Suprapubic skin (tissue), 4 donors: ENCODE measurements around the gene ALDH7A1. TPM values are rescaled to one million over a fixed set of nuclear protein-coding genes. Genes with fewer than 3 reads are reported as not detected.
A peak's percentile ranks its signal among the peaks of the same experiment; 100 is the strongest.

Source experiments
- DNase-seq, 2 donors: peaks; one replicate each; pipeline ENCODE4 v3.0.0-alpha.2; 2019; ENCODE audit warnings: low spot score in 2 of 2
- H3K27ac ChIP-seq: fragments of 200-600 bp; sonication (generic); one replicate; pipeline ENCODE4 v1.5.1; 2019
- H3K27me3 ChIP-seq: fragments of 200-600 bp; sonication (generic); one replicate; pipeline ENCODE4 v1.5.1; 2019
- H3K36me3 ChIP-seq: fragments of 200-600 bp; sonication (generic); one replicate; pipeline ENCODE4 v1.5.1; 2019
- H3K4me1 ChIP-seq: fragments of 200-600 bp; sonication (generic); one replicate; pipeline ENCODE4 v1.5.1; 2019
- H3K4me3 ChIP-seq: fragments of 200-600 bp; sonication (generic); one replicate; pipeline ENCODE4 v1.5.1; 2019; ENCODE audit warnings: mild to moderate bottlenecking
- H3K9me3 ChIP-seq: fragments of 200-600 bp; sonication (generic); one replicate; pipeline ENCODE4 v1.5.1; 2019
- CTCF ChIP-seq, 2 donors: fragments of 200-600 bp in 1 of 2; fragments of 450-650 bp in 1 of 2; sonication (generic) in 1 of 2; IDR thresholded peaks; one replicate each; pipeline ENCODE4 v1.5.1; 2016 to 2019; ENCODE audit warnings: antibody characterized with exemption in 2 of 2, mild to moderate bottlenecking in 1 of 2, moderate library complexity in 1 of 2
- EP300 ChIP-seq: sonication (generic); formaldehyde crosslinking; IDR thresholded peaks from one replicate; pipeline ENCODE4 v1.6.1; 2017; ENCODE audit warnings: antibody characterized with exemption
- POLR2A ChIP-seq, 2 donors: fragments of 450-650 bp; IDR thresholded peaks; one replicate each; pipeline ENCODE4 v1.6.1; 2017; ENCODE audit warnings: antibody characterized with exemption in 2 of 2, mild to moderate bottlenecking in 2 of 2, moderate library complexity in 2 of 2
- POLR2AphosphoS5 ChIP-seq, 3 donors: sonication (generic); formaldehyde crosslinking; IDR thresholded peaks; one replicate each; pipeline ENCODE4 v1.6.1; 2017; ENCODE audit warnings: antibody characterized with exemption in 3 of 3
- WGBS: methylation state at CpG from one replicate; pipeline ENCODE4 v1.1.5; 2018; 5-methylcytosine and 5-hydroxymethylcytosine counted together
- total RNA-seq, 4 donors: library from RNA; depleted of rRNA; stranded (reverse); fragments of >200 nt; gene quantifications; one replicate each; pipeline ENCODE4 v1.1.0, GENCODE V29; 2016

The ALDH7A1 gene
- total RNA-seq, 4 donors from 2014 or later, result 28.5 to 71.2 (median 43.5) TPM

GRCh38 chr5:126534553-126534952 lies 60.5 kb downstream of the ALDH7A1 start:
- H3K36me3 ChIP-seq, result no peaks in the 10 kb centered on the region
- no peak overlapping the region for H3K4me3 ChIP-seq
- H3K27me3 ChIP-seq, result no peaks in the 10 kb centered on the region
- TF ChIP-seq EP300 (no peak), POLR2AphosphoS5 (IDR thresholded peaks at IDR 0.05) (no peak), CTCF (IDR thresholded peaks at IDR 0.05) (no peak), POLR2A (IDR thresholded peaks at IDR 0.05) (no peak)
- no peak overlapping the region for H3K27ac ChIP-seq
- peak in 1 of 2 donors; percentile 8 for DNase-seq
- peaks cover 13% of the 10 kb centered on the region for H3K4me1 ChIP-seq
- 100% methylated on average over 1 of the region's 1 CpG for WGBS
- no peaks in the 10 kb centered on the region for H3K9me3 ChIP-seq

GRCh38 chr5:126531543-126532120 lies 63.4 kb downstream of the ALDH7A1 start:
- DNase-seq, result peak in 1 of 2 donors; percentile 21
- no peak overlapping the region for H3K4me3 ChIP-seq

GRCh38 chr5:126527892-126528291 lies 67.1 kb downstream of the ALDH7A1 start:
- H3K27me3 ChIP-seq, result no peaks in the 10 kb centered on the region
- DNase-seq, result peak in 1 of 2 donors; percentile 11

More at GRCh38 chr5:126531543-126532120, 63.4 kb downstream of the ALDH7A1 start:
- TF ChIP-seq EP300 (no peak), POLR2AphosphoS5 (IDR thresholded peaks at IDR 0.05) (no peak), POLR2A (IDR thresholded peaks at IDR 0.05) (no peak), CTCF (IDR thresholded peaks at IDR 0.05) (no peak)
- Histone ChIP-seq H3K4me1 (peaks cover 5% of the 10 kb centered on the region), H3K36me3 (no peaks in the 10 kb centered on the region), H3K9me3 (no peaks in the 10 kb centered on the region), H3K27ac (peak overlapping the region; percentile 48), H3K27me3 (no peaks in the 10 kb centered on the region)
- WGBS, result 50% methylated on average over 4 of the region's 4 CpGs

GRCh38 chr5:126527158-126527557 lies 67.9 kb downstream of the ALDH7A1 start:
- 68% methylated on average over 1 of the region's 1 CpG for WGBS
- Histone ChIP-seq H3K27ac (no peak overlapping the region), H3K4me1 (peaks cover 18% of the 10 kb centered on the region)

More at GRCh38 chr5:126527892-126528291, 67.1 kb downstream of the ALDH7A1 start:
- no peak for TF ChIP-seq CTCF (IDR thresholded peaks at IDR 0.05)
- TF ChIP-seq POLR2AphosphoS5 (IDR thresholded peaks at IDR 0.05), result no peak
- TF ChIP-seq POLR2A (IDR thresholded peaks at IDR 0.05), result no peak
- no peak for TF ChIP-seq EP300
- Histone ChIP-seq H3K4me1 (peaks cover 18% of the 10 kb centered on the region), H3K36me3 (no peaks in the 10 kb centered on the region), H3K9me3 (no peaks in the 10 kb centered on the region), H3K4me3 (no peak overlapping the region), H3K27ac (no peak overlapping the region)

GRCh38 chr5:126526493-126526892 lies 68.5 kb downstream of the ALDH7A1 start:
- TF ChIP-seq POLR2AphosphoS5 (IDR thresholded peaks at IDR 0.05) (no peak), EP300 (no peak), POLR2A (IDR thresholded peaks at IDR 0.05) (no peak), CTCF (IDR thresholded peaks at IDR 0.05) (no peak)
- Histone ChIP-seq H3K9me3 (no peaks in the 10 kb centered on the region), H3K4me1 (peaks cover 19% of the 10 kb centered on the region), H3K27ac (peak overlapping the region; percentile 63), H3K36me3 (no peaks in the 10 kb centered on the region), H3K4me3 (no peak overlapping the region), H3K27me3 (no peaks in the 10 kb centered on the region)
- no peak for DNase-seq

More at GRCh38 chr5:126527158-126527557, 67.9 kb downstream of the ALDH7A1 start:
- Histone ChIP-seq H3K4me3 (no peak overlapping the region), H3K27me3 (no peaks in the 10 kb centered on the region), H3K36me3 (no peaks in the 10 kb centered on the region), H3K9me3 (no peaks in the 10 kb centered on the region)
- no peak for DNase-seq
- TF ChIP-seq CTCF (IDR thresholded peaks at IDR 0.05) (no peak), POLR2AphosphoS5 (IDR thresholded peaks at IDR 0.05) (no peak), POLR2A (IDR thresholded peaks at IDR 0.05) (no peak), EP300 (no peak)
